Neural cell (in vitro differentiated cells): ENCODE data around the gene LSM3. TPM values are rescaled to one million over a fixed set of nuclear protein-coding genes. Genes with fewer than 3 reads are reported as not detected.

Experiments
- H2AFZ ChIP-seq: fragments of 200-600, 300-800 bp; sonication (generic), shearing (Covaris generic); 2 replicates; pipeline ENCODE4 v1.6.0; 2014; ENCODE audit warnings: low read depth, mild to moderate bottlenecking, antibody characterized with exemption, low read length, moderate library complexity
- H3F3A ChIP-seq: fragments of 200-600 bp; shearing (Covaris generic); 2 replicates; pipeline ENCODE4 v1.6.1; 2016; ENCODE audit warnings: mild to moderate bottlenecking, moderate library complexity, mixed read lengths, antibody characterized with exemption, low read length; ENCODE audit not compliant: insufficient read depth, poor library complexity, severe bottlenecking
- H3K27ac ChIP-seq: fragments of 200-600, 300-800 bp; sonication (generic), shearing (Covaris generic); 2 replicates; pipeline ENCODE4 v1.5.1; 2014; ENCODE audit warnings: mild to moderate bottlenecking, low read length, moderate library complexity
- H3K27me3 ChIP-seq: fragments of 300-800, 200-600 bp; sonication (generic), shearing (Covaris generic); 2 replicates; pipeline ENCODE4 v1.6.0; 2014; ENCODE audit warnings: mild to moderate bottlenecking, low read depth, low read length, moderate library complexity; ENCODE audit not compliant: insufficient read depth
- H3K36me3 ChIP-seq: fragments of 300-800, 200-600 bp; sonication (generic), shearing (Covaris generic); 2 replicates; pipeline ENCODE4 v1.5.1; 2014; ENCODE audit warnings: mild to moderate bottlenecking, antibody characterized with exemption, low read length, moderate library complexity; ENCODE audit not compliant: insufficient read depth
- H3K4me2 ChIP-seq: fragments of 300-800, 200-600 bp; sonication (generic), shearing (Covaris generic); 2 replicates; pipeline ENCODE4 v1.6.0; 2014; ENCODE audit warnings: mild to moderate bottlenecking, low read length
- H3K4me3 ChIP-seq: fragments of 300-800, 200-600 bp; sonication (generic), shearing (Covaris generic); 2 replicates; pipeline ENCODE4 v1.5.1; 2014; ENCODE audit warnings: mild to moderate bottlenecking, low read length, moderate library complexity
- H3K79me2 ChIP-seq: fragments of 200-600 bp; shearing (Covaris generic); replicated peaks from 2 replicates; pipeline ENCODE4 v1.6.0; 2014; ENCODE audit warnings: mild to moderate bottlenecking, low read length, moderate library complexity; ENCODE audit not compliant: insufficient read depth
- H3K9ac ChIP-seq: fragments of 300-800, 200-600 bp; sonication (generic), shearing (Covaris generic); 2 replicates; pipeline ENCODE4 v1.6.1; 2016; ENCODE audit warnings: mild to moderate bottlenecking, low read length, mixed read lengths
- H3K9me2 ChIP-seq: fragments of 200-600 bp; shearing (Covaris generic); 2 replicates; pipeline ENCODE4 v1.6.1; 2016; ENCODE audit warnings: mild to moderate bottlenecking, low read length, mixed read lengths; ENCODE audit not compliant: insufficient read depth
- H3K9me3 ChIP-seq: fragments of 200-600, 300-800 bp; sonication (generic), shearing (Covaris generic); 2 replicates; pipeline ENCODE4 v1.6.1; 2016; ENCODE audit warnings: mild to moderate bottlenecking, mixed run types, low read length, moderate library complexity, mixed read lengths
- H4K20me1 ChIP-seq: fragments of 200-600 bp; shearing (Covaris generic); 2 replicates; pipeline ENCODE4 v1.6.1; 2016; ENCODE audit warnings: mild to moderate bottlenecking, mixed run types; ENCODE audit not compliant: insufficient read depth
- CTCF ChIP-seq: fragments of 450-650 bp; IDR thresholded peaks from 2 replicates; pipeline ENCODE4 v1.5.1; 2014; ENCODE audit warnings: antibody characterized with exemption, mild to moderate bottlenecking, moderate library complexity; ENCODE audit not compliant: poor library complexity, severe bottlenecking
- EP300 ChIP-seq: fragments of 450-650 bp; conservative IDR thresholded peaks from 2 replicates; pipeline ENCODE4 v1.6.1; 2014; ENCODE audit warnings: antibody characterized with exemption, mild to moderate bottlenecking, moderate library complexity; ENCODE audit not compliant: poor library complexity, severe bottlenecking
- EZH2 ChIP-seq: fragments of 200-600, 300-800 bp; shearing (Covaris generic), sonication (generic); IDR thresholded peaks from 2 replicates; pipeline ENCODE4 v1.6.1; 2014; ENCODE audit warnings: antibody characterized with exemption, low read length, borderline replicate concordance, mild to moderate bottlenecking; ENCODE audit not compliant: insufficient read depth, poor library complexity, severe bottlenecking
- MXI1 ChIP-seq: fragments of 450-650 bp; conservative IDR thresholded peaks from 2 replicates; pipeline ENCODE4 v1.6.1; 2014; ENCODE audit warnings: antibody characterized with exemption, mild to moderate bottlenecking; ENCODE audit not compliant: poor library complexity, severe bottlenecking
- POLR2AphosphoS5 ChIP-seq: IDR thresholded peaks from 2 replicates; pipeline ENCODE4 v1.6.1; 2012
- RAD21 ChIP-seq: fragments of 450-650 bp; conservative IDR thresholded peaks from 2 replicates; pipeline ENCODE4 v1.6.1; 2014; ENCODE audit warnings: antibody characterized with exemption, mild to moderate bottlenecking, moderate library complexity
- REST ChIP-seq: IDR thresholded peaks from 2 replicates; pipeline ENCODE4 v1.6.1; 2012; ENCODE audit warnings: borderline replicate concordance
- SMC3 ChIP-seq: fragments of 450-650 bp; conservative IDR thresholded peaks from 2 replicates; pipeline ENCODE4 v1.6.1; 2014; ENCODE audit warnings: antibody characterized with exemption, mild to moderate bottlenecking, moderate library complexity; ENCODE audit not compliant: poor library complexity
- TAF1 ChIP-seq: IDR thresholded peaks from 2 replicates; pipeline ENCODE4 v1.6.1; 2012; ENCODE audit warnings: low read depth
- polyA plus RNA-seq: library from polyadenylated mRNA; depleted of rRNA; stranded (reverse); fragments of >200 nt; gene quantifications from 2 replicates; pipeline ENCODE4 v1.2.3, GENCODE V29; 2014

The LSM3 gene
- polyA plus RNA-seq, 1 donor from 2014 or later: 29.6 TPM

- Histone ChIP-seq H3K27me3 (no peaks in the 10 kb centered on the region), H3K4me2 (no peak overlapping the region), H4K20me1 (no peaks in the 10 kb centered on the region), H3K9me2 (no peaks in the 10 kb centered on the region), H3K4me3 (no peak overlapping the region), H3F3A (no peaks in the 10 kb centered on the region), H3K79me2 (no peaks in the 10 kb centered on the region), H3K27ac (no peak overlapping the region), H3K36me3 (no peaks in the 10 kb centered on the region), H3K9ac (no peak overlapping the region), H3K9me3 (peaks cover 7% of the 10 kb centered on the region), H2AFZ (no peak overlapping the region)
- TF ChIP-seq EP300: no peak
- no peak for TF ChIP-seq SMC3
- no peak for TF ChIP-seq CTCF
- TF ChIP-seq EZH2: no peak
- TF ChIP-seq REST: no peak
- TF ChIP-seq MXI1: no peak
- no peak for TF ChIP-seq RAD21
- no peak for TF ChIP-seq POLR2AphosphoS5
- no peak for TF ChIP-seq TAF1
These were observed 45.0 kb downstream of the LSM3 start for GRCh38 chr3:14223595-14223994.

GRCh38 chr3:14224895-14225294 lies 46.3 kb downstream of the LSM3 start:
- Histone ChIP-seq H3K9me2 (no peaks in the 10 kb centered on the region), H3K27me3 (no peaks in the 10 kb centered on the region), H3K9me3 (peaks cover 7% of the 10 kb centered on the region), H3K4me2 (no peak overlapping the region), H3K9ac (no peak overlapping the region), H3K27ac (no peak overlapping the region), H3K79me2 (no peaks in the 10 kb centered on the region), H3K4me3 (no peak overlapping the region), H3F3A (no peaks in the 10 kb centered on the region), H3K36me3 (no peaks in the 10 kb centered on the region), H2AFZ (no peak overlapping the region), H4K20me1 (no peaks in the 10 kb centered on the region)
- TF ChIP-seq POLR2AphosphoS5 (no peak), CTCF (no peak), REST (no peak), RAD21 (no peak), TAF1 (no peak), MXI1 (no peak), EZH2 (no peak), SMC3 (no peak), EP300 (no peak)
